GM12878 (cell line): ENCODE data around the gene SLC25A33. TPM values are rescaled to one million over a fixed set of nuclear protein-coding genes. Genes with fewer than 3 reads are reported as not detected.

Source experiments
- ATAC-seq: fragments of 200-7000 bp; cut with Tn5 transposase; 3 replicates; pipeline ENCODE4 v1.9.1; 2020; ENCODE audit warnings: mild to moderate bottlenecking, moderate library complexity
- Bru-seq: library from RNA; stranded (reverse); fragments of 400-500 nt; gene quantifications from one replicate; lab custom pipeline; 2021; lab: Mats Ljungman, UMichigan
- BruChase-seq, 2 experiments: library from RNA; stranded (reverse); fragments of 400-500 nt; gene quantifications; one replicate each; lab custom pipeline; 2021; lab: Mats Ljungman, UMichigan
- BruUV-seq: library from RNA; stranded (reverse); fragments of 400-500 nt; replicated peaks from 2 replicates; lab custom pipeline; 2021; lab: Mats Ljungman, UMichigan
- CTCF ChIA-PET: fragments of 300-600 bp; sonication (Branson Sonifier 250); formaldehyde crosslinking; extraction: SDS; loops from one replicate; lab custom pipeline; 2021; ENCODE audit warnings: inconsistent platforms; lab: Yijun Ruan, JAX
- POLR2A ChIA-PET: fragments of 350-600 bp; formaldehyde crosslinking; extraction: SDS; loops from one replicate; lab custom pipeline; 2021; ENCODE audit warnings: inconsistent platforms; lab: Charles Lee
- RAD21 ChIA-PET: fragments of 300-600 bp; sonication (Branson Sonifier 250); formaldehyde crosslinking; loops from one replicate; lab custom pipeline; 2023; ENCODE audit warnings: antibody characterized with exemption; ENCODE audit not compliant: unreplicated experiment; lab: Charles Lee
- SMC1A ChIA-PET: fragments of 300-600 bp; sonication (Branson Sonifier 250); formaldehyde crosslinking; loops from one replicate; lab custom pipeline; 2023; ENCODE audit not compliant: unreplicated experiment, uncharacterized antibody; lab: Charles Lee
- DNase-seq: peaks from one replicate; pipeline ENCODE4 v3.0.0-alpha.2; 2011; ENCODE audit warnings: low read depth, low spot score
- FAIRE-seq: peaks from 3 replicates; lab custom pipeline; 2011; peaks lifted over from hg19 to GRCh38; lab: Jason Lieb, UNC
- H2AFZ ChIP-seq: 2 replicates; pipeline ENCODE4 v1.6.0; 2011; ENCODE audit warnings: low read depth, low read length, control low read depth; ENCODE audit not compliant: control insufficient read depth
- H3K27ac ChIP-seq: 2 replicates; pipeline ENCODE4 v1.5.1; 2011; ENCODE audit warnings: control low read depth; ENCODE audit not compliant: control insufficient read depth, insufficient read depth
- H3K27me3 ChIP-seq, 2 experiments: replicated peaks in 1 of 2; 2 replicates each; pipeline versions ENCODE4 v1.6.0 to v1.6.1; 2011; ENCODE audit warnings: low read length in 1 of 2; ENCODE audit not compliant: control insufficient read depth in 2 of 2, insufficient read depth in 2 of 2
- H3K36me3 ChIP-seq, 2 experiments: 2 replicates each; pipeline ENCODE4 v1.5.1; 2011; ENCODE audit warnings: low read length in 1 of 2; ENCODE audit not compliant: control insufficient read depth in 2 of 2, insufficient read depth in 2 of 2
- H3K4me1 ChIP-seq: 2 replicates; pipeline ENCODE4 v1.6.1; 2011; ENCODE audit warnings: mild to moderate bottlenecking, low read length, moderate library complexity, mixed read lengths; ENCODE audit not compliant: control insufficient read depth, insufficient read depth
- H3K4me2 ChIP-seq: 2 replicates; pipeline ENCODE4 v1.6.0; 2011; ENCODE audit warnings: control low read depth; ENCODE audit not compliant: control insufficient read depth, insufficient read depth
- H3K4me3 ChIP-seq: fragments of 200-600 bp; sonication (generic); 2 replicates; pipeline ENCODE4 v1.5.1; 2016
- H3K79me2 ChIP-seq: 2 replicates; pipeline ENCODE4 v1.6.0; 2011; ENCODE audit warnings: low read length; ENCODE audit not compliant: control insufficient read depth, insufficient read depth
- H3K9ac ChIP-seq: 2 replicates; pipeline ENCODE4 v1.8.0; 2011; ENCODE audit warnings: low read length, control low read depth, mixed read lengths; ENCODE audit not compliant: control insufficient read depth, insufficient read depth
- H3K9me3 ChIP-seq: replicated peaks from 3 replicates; pipeline ENCODE4 v1.5.1; 2011; ENCODE audit warnings: mild to moderate bottlenecking, low read length; ENCODE audit not compliant: control insufficient read depth, insufficient read depth
- H4K20me1 ChIP-seq: 2 replicates; pipeline ENCODE4 v1.6.0; 2011; ENCODE audit not compliant: control insufficient read depth, insufficient read depth
- BHLHE40 ChIP-seq, 2 experiments: fragments of 450-650 bp in 1 of 2; IDR thresholded peaks; 2 replicates each; pipeline ENCODE4 v1.6.1; 2011 to 2017; ENCODE audit warnings: low read depth in 2 of 2, borderline replicate concordance in 1 of 2, improper control_type of control experiment in 1 of 2, low read length in 1 of 2, mild to moderate bottlenecking in 1 of 2
- CEBPB ChIP-seq, 2 experiments: fragments of 150-350 bp in 1 of 2; IDR thresholded peaks; 2 replicates each; pipeline ENCODE4 v1.6.1; 2012 to 2014; ENCODE audit warnings: low read depth in 2 of 2, low read length in 2 of 2, borderline replicate concordance in 1 of 2, inconsistent platforms in 1 of 2
- DPF2 ChIP-seq: fragments of 450-650 bp; IDR thresholded peaks from 2 replicates; pipeline ENCODE4 v1.6.1; 2017; ENCODE audit warnings: mild to moderate bottlenecking
- FOXM1 ChIP-seq: IDR thresholded peaks from 2 replicates; pipeline ENCODE4 v1.6.1; 2012; ENCODE audit warnings: low read depth, mild to moderate bottlenecking, inconsistent platforms, low read length, moderate library complexity
- GATAD2B ChIP-seq: fragments of 450-650 bp; conservative IDR thresholded peaks from 2 replicates; pipeline ENCODE4 v1.6.1; 2017; ENCODE audit warnings: low read depth, mild to moderate bottlenecking, moderate library complexity
- KAT2A ChIP-seq: conservative IDR thresholded peaks from 2 replicates; pipeline ENCODE4 v1.6.1; 2011; ENCODE audit warnings: low read depth, low read length; ENCODE audit not compliant: control insufficient read depth
- KLF5 ChIP-seq: fragments of 450-650 bp; IDR thresholded peaks from 2 replicates; pipeline ENCODE4 v1.6.1; 2014; ENCODE audit warnings: mild to moderate bottlenecking; ENCODE audit not compliant: partially characterized antibody
- LARP7 ChIP-seq: fragments of 450-650 bp; IDR thresholded peaks from 2 replicates; pipeline ENCODE4 v1.6.1; 2017; ENCODE audit warnings: mild to moderate bottlenecking
- MAX ChIP-seq: IDR thresholded peaks from 2 replicates; pipeline ENCODE4 v1.6.1; 2012; ENCODE audit warnings: low read depth, low read length, improper control_type of control experiment
- MLLT1 ChIP-seq: fragments of 450-650 bp; IDR thresholded peaks from 2 replicates; pipeline ENCODE4 v1.6.1; 2016; ENCODE audit warnings: mild to moderate bottlenecking
- NFXL1 ChIP-seq: fragments of 450-650 bp; IDR thresholded peaks from 2 replicates; pipeline ENCODE4 v1.6.1; 2017; ENCODE audit warnings: antibody characterized with exemption, mild to moderate bottlenecking, borderline replicate concordance
- NR2F1 ChIP-seq: fragments of 450-650 bp; conservative IDR thresholded peaks from 2 replicates; pipeline ENCODE4 v1.6.1; 2017; ENCODE audit warnings: mild to moderate bottlenecking
- POLR2AphosphoS2 ChIP-seq: IDR thresholded peaks from 2 replicates; pipeline ENCODE4 v1.6.1; 2011; ENCODE audit warnings: low read depth, mild to moderate bottlenecking, low read length, improper control_type of control experiment, moderate library complexity
- SREBF2 ChIP-seq: IDR thresholded peaks from 2 replicates; pipeline ENCODE4 v1.6.1; 2012; ENCODE audit warnings: mild to moderate bottlenecking, low read length
- WGBS: methylation state at CpG from one replicate; pipeline ENCODE4 v1.1.6; 2016; ENCODE audit warnings: low lambda C conversion rate; ENCODE audit not compliant: insufficient replicate concordance, insufficient coverage; ENCODE audit errors: missing lambda C conversion rate; 5-methylcytosine and 5-hydroxymethylcytosine counted together
- in situ Hi-C: fragments of 300-500 bp; cut with MboI; formaldehyde crosslinking; loops from 9 replicates; pipeline ENCODE4 v1.14.3; 2018; ENCODE audit warnings: mixed read lengths
- intact Hi-C: fragments of 100-400 bp; cut with micrococcal nuclease; formaldehyde crosslinking; loops from one replicate; pipeline ENCODE4 v1.14.2; 2022; ENCODE audit not compliant: unreplicated experiment
- long read RNA-seq, 2 experiments: library from polyadenylated mRNA; unstranded; transcript quantifications; one replicate each; pipeline ENCODE4 v2.0.0, GENCODE V29; 2019 to 2020
- polyA minus RNA-seq, 3 experiments: library from RNA; depleted of rRNA, polyadenylated mRNA; stranded (reverse); fragments of >200 nt; gene quantifications; 2 replicates each; pipeline ENCODE4 v1.2.3, GENCODE V29; 2011
- polyA plus RNA-seq, 11 experiments: library from polyadenylated mRNA; depleted of rRNA in 4 of 11; unstranded in 6 of 11; stranded (reverse) in 5 of 11; fragments of >200 nt; fragmentation: Nextera tagmentation in 4 of 11; fragmentation: Illumina TruSeq in 1 of 11; extraction: Ambion mirVana in 4 of 11; extraction: Trizol in 1 of 11; gene quantifications; 1 replicate in 1 of 11; 2 replicates in 10 of 11; pipeline versions ENCODE4 v1.2.1 to v1.2.3, GENCODE V29; 2011 to 2016; ENCODE audit warnings: inconsistent platforms in 2 of 11, missing spikeins in 2 of 11, low read depth in 1 of 11
- total RNA-seq, 4 experiments: library from RNA; depleted of rRNA in 3 of 4; stranded (reverse); fragments of >200 nt in 3 of 4; fragmentation: Illumina TruSeq in 1 of 4; extraction: Trizol in 1 of 4; gene quantifications; 2 replicates each; pipeline versions ENCODE4 v1.2.1 to v1.2.3, GENCODE V29; 2013 to 2021

The SLC25A33 gene
- 2.7 and 3.3 TPM in 2 replicates for total RNA-seq (2013; cell fraction: nucleolus; rRNA removed)
- total RNA-seq (2014; rRNA removed) (9.0 and 10.8 TPM in 2 replicates), total RNA-seq (2014; rRNA removed; fragmentation: Illumina TruSeq; extraction: Trizol) (7.7 and 8.3 TPM in 2 replicates), total RNA-seq (2021) (8.4 and 8.6 TPM in 2 replicates), polyA plus RNA-seq (2011; rRNA removed) (7.0 and 8.5 TPM in 2 replicates), polyA plus RNA-seq (2014; fragmentation: Illumina TruSeq; extraction: Trizol) (7.2 and 8.2 TPM in 2 replicates), polyA plus RNA-seq (2014; fragmentation: Nextera tagmentation; extraction: Ambion mirVana) (1 to 10 TPM; 1.7 to 4.7 TPM), polyA plus RNA-seq (2014; rRNA removed) (8.7 and 9.0 TPM in 2 replicates), polyA plus RNA-seq (2016; fragmentation: Nextera tagmentation; extraction: Ambion mirVana) (10 to 100 TPM in 1 of 2 experiments, 1 to 10 TPM in 1; 8.8 to 11.2 TPM), polyA minus RNA-seq (2011; rRNA and poly(A)+ RNA removed) (3.7 and 3.9 TPM in 2 replicates), Bru-seq, nascent RNA (percentile 75 among the genes with signal in this experiment), BruChase-seq, experiment 1, labeled RNA remaining after a 6-hour chase (percentile 70 among the genes with signal in this experiment), BruChase-seq, experiment 2, labeled RNA remaining after a 2-hour chase (percentile 69 among the genes with signal in this experiment)
- 3.8 TPM for polyA plus RNA-seq (2011; ENCODE audit: low read depth)
- polyA plus RNA-seq (2011; cell fraction: cytosol; rRNA removed): 5.1 and 5.6 TPM in 2 replicates
- polyA plus RNA-seq (2011; cell fraction: nucleus; rRNA removed): 2.2 and 3.2 TPM in 2 replicates
- polyA plus RNA-seq (2012): 4.1 and 4.3 TPM in 2 replicates
- polyA minus RNA-seq (2011; cell fraction: cytosol; rRNA and poly(A)+ RNA removed): 2.5 and 3.8 TPM in 2 replicates
- 1.3 and 3.1 TPM in 2 replicates for polyA minus RNA-seq (2011; cell fraction: nucleus; rRNA and poly(A)+ RNA removed)
- long read RNA-seq, experiment 1, transcript SLC25A33-201 (7 exons, 3,854 nt): major isoform, 10 of 13 reads
- long read RNA-seq, experiment 1, partial matches to known transcripts: 2 of 13 reads
- long read RNA-seq, experiment 1, other reads (novel, unspliced or antisense): 1 of 13 reads
- long read RNA-seq, experiment 2, partial matches to known transcripts: 0 of 6 reads
- long read RNA-seq, experiment 2, other reads (novel, unspliced or antisense): 3 of 6 reads

GRCh38 chr1:9539165-9539828, at the start of gene SLC25A33:
Gene SLC25A33 (plus strand): TSS chr1:9539465. CDS start chr1:9539692, 227 bp downstream.
- SMC1A ChIA-PET: no interaction called here
- peak; percentile 85 for FAIRE-seq
- H3K79me2 ChIP-seq: peaks cover 31% of the 10 kb centered on the region
- CTCF ChIA-PET: no interaction called here
- peak within 1 kb of the TSS; percentile 65 for H3K9ac ChIP-seq
- RAD21 ChIA-PET: interaction anchor here (1.1 kb wide), 1 partner anchor 90 kb away, joined by 4 read pairs; no protein-coding TSS in a partner anchor
- intact Hi-C loops: no loop called here
- POLR2A ChIA-PET: interaction anchor here (0.6 to 1.5 kb wide), 6 partner anchors 10 to 410 kb away, joined by 3 to 5 read pairs (median 4); partner anchors contain the start of gene PIK3CD
- BruUV-seq: no TSS peak
- peak within 1 kb of the TSS; percentile 91 for H3K4me3 ChIP-seq
- no peaks in the 10 kb centered on the region for H3K27me3 ChIP-seq
- H2AFZ ChIP-seq: peak within 1 kb of the TSS; percentile 73
- H3K4me2 ChIP-seq: peak within 1 kb of the TSS; percentile 79
- peaks cover 14% of the 10 kb centered on the region for H3K4me1 ChIP-seq
- peak; percentile 91 for DNase-seq
- peak within 1 kb of the TSS; percentile 70 for H3K27ac ChIP-seq
- no peaks in the 10 kb centered on the region for H3K36me3 ChIP-seq
- H4K20me1 ChIP-seq: no peaks in the 10 kb centered on the region
- peak; percentile 98 for ATAC-seq
- in situ Hi-C loops: no loop called here
- WGBS: under 1% methylated on average over 66 of the region's 92 CpGs
- H3K9me3 ChIP-seq: no peaks in the 10 kb centered on the region
- TF ChIP-seq FOXM1 (no peak), DPF2 (peak; percentile 87), KAT2A (no peak), NFXL1 (0 out of 2 replicates have a peak, but pooled peaks have one; percentile 26), CEBPB (IDR thresholded peaks at IDR 0.05; ENCODE audit: borderline replicate concordance in 1 of 2, low read depth in 2 of 2, low read length in 2 of 2) (no peak; a peak in 1 of 4 replicates), KLF5 (peak; percentile 25), BHLHE40 (IDR thresholded peaks at IDR 0.05; ENCODE audit: borderline replicate concordance in 1 of 2, low read depth in 2 of 2, low read length in 1 of 2) (peak; percentile 89 to 98), MAX (peak; percentile 76), SREBF2 (no peak), LARP7 (peak; percentile 91), POLR2AphosphoS2 (0 out of 2 replicates have a peak, but pooled peaks have one; percentile 52), MLLT1 (peak; percentile 6; the same call in 1 of the 2 replicates), GATAD2B (peak; percentile 94), NR2F1 (peak; percentile 72)
